HEK293T (cell line): Measurements from ENCODE around the gene MECP2.

Experiments
- ARNT ChIP-seq: fragments of 450-650 bp; IDR thresholded peaks from 2 replicates; pipeline ENCODE4 v1.6.1; 2017; ENCODE audit warnings: mild to moderate bottlenecking
- BHLHE40 ChIP-seq: fragments of 450-650 bp; IDR thresholded peaks from 2 replicates; pipeline ENCODE4 v1.6.1; 2016; ENCODE audit warnings: mild to moderate bottlenecking, moderate library complexity, borderline replicate concordance
- CTBP1 ChIP-seq: fragments of 450-650 bp; IDR thresholded peaks from 2 replicates; pipeline ENCODE4 v1.6.1; 2016; ENCODE audit warnings: borderline replicate concordance
- ELF4 ChIP-seq: fragments of 450-650 bp; IDR thresholded peaks from 2 replicates; pipeline ENCODE4 v1.6.1; 2017; ENCODE audit warnings: antibody characterized with exemption
- FOXA1 ChIP-seq: fragments of 450-650 bp; IDR thresholded peaks from 2 replicates; pipeline ENCODE4 v1.6.1; 2016; ENCODE audit warnings: mild to moderate bottlenecking
- FOXK2 ChIP-seq: fragments of 450-650 bp; IDR thresholded peaks from 2 replicates; pipeline ENCODE4 v1.6.1; 2016; ENCODE audit warnings: mild to moderate bottlenecking
- FOXM1 ChIP-seq: fragments of 450-650 bp; IDR thresholded peaks from 2 replicates; pipeline ENCODE4 v1.6.1; 2017; ENCODE audit warnings: mild to moderate bottlenecking, borderline replicate concordance
- L3MBTL2 ChIP-seq: fragments of 450-650 bp; conservative IDR thresholded peaks from 2 replicates; pipeline ENCODE4 v1.6.1; 2016; ENCODE audit warnings: mild to moderate bottlenecking
- PKNOX1 ChIP-seq: fragments of 450-650 bp; IDR thresholded peaks from 2 replicates; pipeline ENCODE4 v1.6.1; 2016
- SP1 ChIP-seq: fragments of 450-650 bp; IDR thresholded peaks from 2 replicates; pipeline ENCODE4 v1.6.1; 2017
- SUZ12 ChIP-seq: fragments of 450-650 bp; IDR thresholded peaks from 2 replicates; pipeline ENCODE4 v1.6.1; 2016; ENCODE audit warnings: mild to moderate bottlenecking
- TARDBP ChIP-seq: fragments of 450-650 bp; IDR thresholded peaks from 2 replicates; pipeline ENCODE4 v1.6.1; 2016

GRCh38 chrX:154029439-154029838 is 68.1 kb downstream of the MECP2 start:
- no peak for TF ChIP-seq BHLHE40
- TF ChIP-seq SUZ12: no peak
- no peak for TF ChIP-seq ARNT
- TF ChIP-seq FOXM1: no peak
- no peak for TF ChIP-seq FOXA1
- TF ChIP-seq FOXK2: no peak
- TF ChIP-seq CTBP1: no peak
- TF ChIP-seq L3MBTL2: no peak
- no peak for TF ChIP-seq SP1
- TF ChIP-seq PKNOX1: no peak
- no peak for TF ChIP-seq ELF4
- TF ChIP-seq TARDBP: no peak
